ENCODE measurements around the gene RPTOR. TPM values are rescaled to one million over a fixed set of nuclear protein-coding genes. Genes with fewer than 3 reads are reported as not detected.
"Not testable (repeated sequence)": the region's sequence is repeated elsewhere in the genome, so short reads cannot be mapped to it uniquely, and the experiment has no call there.

RPTOR gene
- total RNA-seq, 1 donor from 2014 or later: 21.8 TPM

DNA sequence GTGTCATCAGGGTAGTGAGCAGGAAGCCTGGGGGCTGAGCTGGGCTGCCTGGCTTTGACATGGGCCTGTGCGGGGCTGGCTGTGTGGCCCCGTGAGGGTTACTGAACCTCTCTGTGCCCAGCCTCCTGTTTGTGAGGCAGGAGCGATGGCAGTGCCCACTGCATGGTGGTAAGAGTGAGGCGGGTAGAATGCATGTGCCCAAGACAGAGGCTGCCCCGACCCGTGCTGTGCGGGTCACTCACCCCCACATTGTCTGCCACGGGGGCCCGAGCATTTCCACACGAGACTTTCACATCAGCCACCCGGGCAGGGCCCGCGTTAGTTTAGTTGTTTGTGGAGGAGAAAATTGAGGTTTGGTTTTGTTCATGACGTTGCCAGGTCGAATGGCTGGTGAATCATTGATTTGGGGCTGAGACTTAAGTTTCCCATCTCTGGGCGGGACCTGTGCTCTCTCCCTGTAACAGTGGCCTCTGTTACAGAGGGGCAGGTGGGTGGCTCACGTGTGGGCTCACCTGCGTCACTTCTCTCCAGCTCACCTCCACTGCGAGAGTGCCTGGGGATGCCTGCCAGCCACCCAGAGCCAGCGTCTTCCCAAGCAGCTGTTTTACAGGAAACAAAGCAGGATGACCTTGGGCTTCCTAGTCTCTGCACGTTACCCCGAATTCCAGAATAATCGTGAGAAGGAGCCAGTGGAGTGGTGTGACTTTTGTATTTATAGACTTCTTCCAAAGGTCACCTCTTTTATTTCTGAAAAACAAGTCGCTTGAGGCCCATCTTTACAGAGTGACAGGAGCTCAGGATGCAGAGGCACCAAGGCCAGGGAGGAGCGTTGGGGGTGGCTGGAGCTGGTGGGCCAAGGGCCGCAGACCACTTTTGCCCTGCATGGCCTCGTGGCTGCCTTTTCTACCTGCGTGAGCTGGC is 150.6 kb downstream of the RPTOR start:
- Histone ChIP-seq H3K36me3 (no peaks in the 10 kb centered on the region), H3K4me1 (peaks cover 18% of the 10 kb centered on the region), H3K27ac (replicated peaks) (no peak overlapping the region), H3K4me3 (no peak overlapping the region), H3K27me3 (ENCODE audit: low read depth) (no peaks in the 10 kb centered on the region), H3K9me3 (replicated peaks) (no peaks in the 10 kb centered on the region)
- intact Hi-C loops (cut with micrococcal nuclease): no loop called here
- TF ChIP-seq, protein P1, sequence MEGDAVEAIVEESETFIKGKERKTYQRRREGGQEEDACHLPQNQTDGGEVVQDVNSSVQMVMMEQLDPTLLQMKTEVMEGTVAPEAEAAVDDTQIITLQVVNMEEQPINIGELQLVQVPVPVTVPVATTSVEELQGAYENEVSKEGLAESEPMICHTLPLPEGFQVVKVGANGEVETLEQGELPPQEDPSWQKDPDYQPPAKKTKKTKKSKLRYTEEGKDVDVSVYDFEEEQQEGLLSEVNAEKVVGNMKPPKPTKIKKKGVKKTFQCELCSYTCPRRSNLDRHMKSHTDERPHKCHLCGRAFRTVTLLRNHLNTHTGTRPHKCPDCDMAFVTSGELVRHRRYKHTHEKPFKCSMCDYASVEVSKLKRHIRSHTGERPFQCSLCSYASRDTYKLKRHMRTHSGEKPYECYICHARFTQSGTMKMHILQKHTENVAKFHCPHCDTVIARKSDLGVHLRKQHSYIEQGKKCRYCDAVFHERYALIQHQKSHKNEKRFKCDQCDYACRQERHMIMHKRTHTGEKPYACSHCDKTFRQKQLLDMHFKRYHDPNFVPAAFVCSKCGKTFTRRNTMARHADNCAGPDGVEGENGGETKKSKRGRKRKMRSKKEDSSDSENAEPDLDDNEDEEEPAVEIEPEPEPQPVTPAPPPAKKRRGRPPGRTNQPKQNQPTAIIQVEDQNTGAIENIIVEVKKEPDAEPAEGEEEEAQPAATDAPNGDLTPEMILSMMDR (IDR thresholded peaks at IDR 0.05; ENCODE audit: borderline replicate concordance): no peak
- DNase-seq: no peak

DNA sequence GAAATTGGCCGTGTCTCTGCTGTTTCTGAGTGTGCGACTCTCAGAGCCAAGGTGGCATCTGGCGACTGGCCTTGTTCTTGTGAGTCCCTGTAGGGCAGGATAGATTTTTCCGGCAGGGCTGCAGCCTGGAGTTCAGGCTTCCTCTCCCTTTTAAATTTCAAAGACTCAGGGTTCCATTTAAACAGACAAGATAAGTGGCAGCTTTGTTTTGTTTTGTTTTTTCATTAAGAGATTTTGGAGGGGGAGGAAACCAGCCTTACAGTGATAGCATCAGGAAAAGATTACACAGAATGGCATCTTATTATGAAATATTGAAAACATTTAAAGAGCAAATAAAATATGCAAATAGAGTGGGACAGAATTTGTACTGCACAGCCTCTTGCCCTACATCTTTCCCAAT is 151.3 kb downstream of the RPTOR start:
- intact Hi-C loops (cut with micrococcal nuclease): no loop called here
- no peaks in the 10 kb centered on the region for H3K36me3 ChIP-seq
- no peak for DNase-seq
- TF ChIP-seq, protein P1 (IDR thresholded peaks at IDR 0.05; ENCODE audit: borderline replicate concordance): no peak
- H3K27ac ChIP-seq (replicated peaks): no peak overlapping the region
- H3K9me3 ChIP-seq (replicated peaks): no peaks in the 10 kb centered on the region
- H3K4me3 ChIP-seq: no peak overlapping the region
- no peaks in the 10 kb centered on the region for H3K27me3 ChIP-seq (ENCODE audit: low read depth)
- H3K4me1 ChIP-seq: peaks cover 18% of the 10 kb centered on the region

DNA sequence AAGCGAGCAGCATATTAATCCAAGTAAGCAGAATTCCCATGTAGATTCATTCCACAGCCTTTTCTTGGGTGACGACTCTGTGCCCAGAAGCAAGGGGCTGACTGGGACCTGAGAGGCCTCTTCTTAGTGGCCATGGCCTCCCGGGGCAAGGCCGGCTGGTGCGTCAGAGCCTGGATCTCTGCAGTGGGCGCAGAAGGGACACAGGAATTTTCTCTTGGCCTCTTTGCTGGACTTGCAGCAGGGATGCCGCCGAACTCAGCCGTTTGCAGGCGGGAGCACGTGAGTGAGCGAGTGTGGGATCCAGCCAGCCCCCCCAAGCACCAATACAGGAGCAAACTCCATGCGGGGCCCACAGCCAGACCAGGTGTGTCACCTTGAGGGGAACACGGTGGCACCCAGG is 151.8 kb downstream of the RPTOR start:
- no peak overlapping the region for H3K4me3 ChIP-seq
- TF ChIP-seq, protein P1 (IDR thresholded peaks at IDR 0.05; ENCODE audit: borderline replicate concordance): no peak
- no peaks in the 10 kb centered on the region for H3K9me3 ChIP-seq (replicated peaks)
- H3K4me1 ChIP-seq: peaks cover 18% of the 10 kb centered on the region
- no peaks in the 10 kb centered on the region for H3K36me3 ChIP-seq
- H3K27me3 ChIP-seq (ENCODE audit: low read depth): no peaks in the 10 kb centered on the region
- no peak for DNase-seq
- intact Hi-C loops (cut with micrococcal nuclease): no loop called here
- no peak overlapping the region for H3K27ac ChIP-seq (replicated peaks)

DNA sequence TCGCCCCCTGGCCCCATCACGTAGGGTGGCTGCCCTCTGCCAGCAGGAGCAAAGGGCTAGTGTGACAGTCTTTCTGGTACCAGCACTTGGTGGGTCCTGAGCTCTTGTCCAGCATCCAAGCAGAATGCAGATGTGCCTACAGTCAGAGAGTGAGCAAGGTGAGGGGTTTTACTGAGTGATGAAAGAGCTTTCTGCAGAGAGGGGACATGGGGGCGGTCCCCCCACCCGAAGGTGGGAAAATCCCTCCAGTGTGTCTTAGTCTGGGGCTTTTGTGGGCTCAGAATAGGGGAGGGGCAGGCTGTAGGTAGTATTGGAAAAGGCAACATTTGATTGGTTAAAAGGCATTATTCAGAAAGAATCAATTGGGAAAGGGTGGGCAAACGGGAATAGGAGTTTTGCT is 152.3 kb downstream of the RPTOR start:
- H3K27ac ChIP-seq (replicated peaks): no peak overlapping the region
- peaks cover 18% of the 10 kb centered on the region for H3K4me1 ChIP-seq
- no peaks in the 10 kb centered on the region for H3K36me3 ChIP-seq
- intact Hi-C loops (cut with micrococcal nuclease): no loop called here
- H3K9me3 ChIP-seq (replicated peaks): no peaks in the 10 kb centered on the region
- TF ChIP-seq, protein P1 (IDR thresholded peaks at IDR 0.05; ENCODE audit: borderline replicate concordance): no peak
- no peak for DNase-seq
- H3K4me3 ChIP-seq: no peak overlapping the region
- H3K27me3 ChIP-seq (ENCODE audit: low read depth): no peaks in the 10 kb centered on the region

DNA sequence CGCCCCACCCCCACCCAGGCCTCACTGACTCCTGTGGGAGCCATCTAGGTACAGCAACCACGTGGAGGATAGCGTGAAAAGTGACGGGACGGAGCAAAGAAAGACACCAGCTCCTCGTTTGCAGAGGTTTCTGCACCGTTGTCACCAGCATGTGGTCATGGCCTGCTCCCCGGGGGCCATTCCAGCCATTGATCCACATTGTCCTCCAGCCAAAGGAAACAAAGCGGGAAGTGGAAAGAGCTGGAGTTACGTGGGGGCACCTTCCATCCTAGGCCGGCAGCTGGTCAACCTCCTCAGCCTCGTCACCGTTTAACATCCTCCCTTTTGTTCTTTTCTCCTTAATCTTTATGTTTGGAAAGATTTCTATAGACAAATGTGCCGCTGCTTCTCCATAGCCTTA is 153.7 kb downstream of the RPTOR start:
- Histone ChIP-seq H3K9me3 (replicated peaks) (no peaks in the 10 kb centered on the region), H3K4me3 (no peak overlapping the region), H3K4me1 (peaks cover 18% of the 10 kb centered on the region), H3K27ac (replicated peaks) (no peak overlapping the region), H3K36me3 (no peaks in the 10 kb centered on the region), H3K27me3 (ENCODE audit: low read depth) (no peaks in the 10 kb centered on the region)
- DNase-seq: no peak
- TF ChIP-seq, protein P1 (IDR thresholded peaks at IDR 0.05; ENCODE audit: borderline replicate concordance): no peak
- intact Hi-C loops (cut with micrococcal nuclease): no loop called here

DNA sequence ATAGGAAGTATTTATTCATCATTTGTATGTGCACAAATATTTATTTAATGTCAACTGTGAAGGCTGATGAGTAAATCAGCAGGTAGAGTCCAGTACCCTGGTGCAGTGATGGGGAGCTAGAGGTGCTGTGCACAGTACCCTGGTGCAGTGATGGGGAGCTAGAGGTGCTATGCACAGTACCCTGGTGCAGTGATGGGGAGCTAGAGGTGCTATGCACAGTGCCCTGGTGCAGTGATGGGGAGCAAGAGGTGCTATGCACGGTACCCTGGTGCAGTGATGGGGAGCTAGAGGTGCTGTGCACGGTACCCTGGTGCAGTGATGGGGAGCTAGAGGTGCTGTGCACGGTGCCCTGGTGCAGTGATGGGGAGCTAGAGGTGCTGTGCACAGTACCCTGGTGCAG is 154.6 kb downstream of the RPTOR start:
- H3K36me3 ChIP-seq; H3K27me3 ChIP-seq (ENCODE audit: low read depth); DNase-seq; H3K9me3 ChIP-seq (replicated peaks); intact Hi-C loops (cut with micrococcal nuclease); H3K27ac ChIP-seq (replicated peaks); H3K4me3 ChIP-seq: not testable (repeated sequence)
- peaks cover 18% of the 10 kb centered on the region for H3K4me1 ChIP-seq
